ENCODE measurements around the gene SLC25A30. TPM values are rescaled to one million over a fixed set of nuclear protein-coding genes. Genes with fewer than 3 reads are reported as not detected.

SLC25A30 gene
- total and polyA plus RNA-seq, 2 of the 13 experiments (the other 11 are each of a cell fraction or from before 2014, with no cell fraction given) = 19.6 to 22.5 TPM

DNA sequence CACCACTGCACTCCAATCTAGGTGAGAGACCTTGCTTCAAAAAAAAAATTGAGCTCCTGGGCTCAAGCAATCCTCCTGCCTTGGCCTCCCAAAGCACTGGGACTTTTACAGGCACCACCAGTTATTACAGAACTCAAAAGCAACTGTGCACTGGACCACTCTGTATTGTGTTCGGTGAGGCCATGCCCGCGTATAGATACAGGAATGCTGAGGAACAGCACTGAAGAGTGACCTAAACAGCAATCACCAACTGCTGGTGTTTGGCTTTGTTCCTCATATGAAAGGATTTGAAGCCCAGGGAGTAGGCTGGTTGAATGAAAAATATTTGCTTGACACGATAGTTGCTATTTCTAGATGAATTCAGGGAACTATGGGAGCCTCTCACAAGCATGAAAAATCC lies 29.5 kb downstream of the SLC25A30 start:
- H3K9ac ChIP-seq (ENCODE audit: insufficient read depth, low read depth, low read length) = no peak overlapping the region
- no TSS peak for BruUV-seq (replicated peaks)
- 100% methylated on average over 4 of the region's 4 CpGs for WGBS (ENCODE audit: low lambda C conversion rate)
- no peak overlapping the region for H3K27ac ChIP-seq (ENCODE audit: extremely low read length, insufficient read depth, low read length)
- H3K36me3 ChIP-seq (replicated peaks in 1 of 2; ENCODE audit: control insufficient read depth in 1 of 2, insufficient read depth in 2 of 2, low read length in 2 of 2) = peaks cover 2 to 16% of the 10 kb centered on the region in 2 experiments; a peak in 3 of 5 replicates
- no peaks in the 10 kb centered on the region for H3K9me3 ChIP-seq (ENCODE audit: low read length)
- no peak for ATAC-seq
- intact Hi-C loops (cut with micrococcal nuclease; ENCODE audit: unreplicated experiment) (no loop called here), in situ Hi-C loops (cut with HindIII; ENCODE audit: extremely low pct_ligation_motif_present, low pct_unique_long_range_greater_than_20kb) (no loop called here)
- H3K4me2 ChIP-seq (ENCODE audit: low read depth, low read length) = no peak overlapping the region
- no peak for FAIRE-seq
- CTCF ChIA-PET (ENCODE audit: low intra/inter-chr PET ratio, low total read pairs) = no interaction called here
- H4K20me1 ChIP-seq (ENCODE audit: insufficient read depth, low read length) = no peaks in the 10 kb centered on the region
- no peaks in the 10 kb centered on the region for H3K27me3 ChIP-seq (ENCODE audit: control insufficient read depth in 1 of 2, insufficient read depth in 2 of 2, low read length in 2 of 2)
- DNase-seq (ENCODE audit: low spot score) = no peak
- no peak overlapping the region for H2AFZ ChIP-seq (ENCODE audit: low read length)
- H3K79me2 ChIP-seq (ENCODE audit: insufficient read depth, low read length) = no peaks in the 10 kb centered on the region
- POLR2A ChIA-PET = interaction anchor here (1.0 kb wide), 1 partner anchor 21 kb away, joined by 3 read pairs; no protein-coding TSS in a partner anchor
- peaks cover 18% of the 10 kb centered on the region for H3K4me1 ChIP-seq (ENCODE audit: insufficient read depth, low read length)
- no peak overlapping the region for H3K4me3 ChIP-seq (replicated peaks in 1 of 3; ENCODE audit: insufficient read depth in 1 of 3, low read depth in 2 of 3, low read length in 3 of 3)
- TF ChIP-seq NFE2 (CRISPR knock-in tag; IDR thresholded peaks at IDR 0.05) (no peak), ZFX (CRISPR knock-in tag; IDR thresholded peaks at IDR 0.05; ENCODE audit: low read depth) (no peak), ZNF20 (CRISPR knock-in tag; IDR thresholded peaks at IDR 0.05) (no peak), RARG (CRISPR knock-in tag; IDR thresholded peaks at IDR 0.05; ENCODE audit: low read depth) (no peak), RBAK (CRISPR knock-in tag; IDR thresholded peaks at IDR 0.05) (no peak), ADNP (CRISPR knock-in tag; IDR thresholded peaks at IDR 0.05) (no peak), ATF7 (IDR thresholded peaks at IDR 0.05) (no peak), ATF7 (CRISPR knock-in tag; IDR thresholded peaks at IDR 0.05) (no peak), ZC3H13 (CRISPR knock-in tag; IDR thresholded peaks at IDR 0.05) (no peak), ZNF343 (CRISPR knock-in tag; IDR thresholded peaks at IDR 0.05) (no peak), ZSCAN31 (CRISPR knock-in tag; IDR thresholded peaks at IDR 0.05; ENCODE audit: low read depth) (no peak), SATB2 (CRISPR knock-in tag; IDR thresholded peaks at IDR 0.05) (no peak), ZNF138 (CRISPR knock-in tag; IDR thresholded peaks at IDR 0.05; ENCODE audit: low read depth) (no peak), ZNF878 (CRISPR knock-in tag; IDR thresholded peaks at IDR 0.05) (no peak), KLF11 (CRISPR knock-in tag; IDR thresholded peaks at IDR 0.05) (no peak), ZMYM3 (CRISPR knock-in tag; IDR thresholded peaks at IDR 0.05) (no peak), REPIN1 (CRISPR knock-in tag; IDR thresholded peaks at IDR 0.05; ENCODE audit: borderline replicate concordance, low read depth) (no peak), NFRKB (IDR thresholded peaks at IDR 0.05) (no peak)
- TF ChIP-seq, protein P1, sequence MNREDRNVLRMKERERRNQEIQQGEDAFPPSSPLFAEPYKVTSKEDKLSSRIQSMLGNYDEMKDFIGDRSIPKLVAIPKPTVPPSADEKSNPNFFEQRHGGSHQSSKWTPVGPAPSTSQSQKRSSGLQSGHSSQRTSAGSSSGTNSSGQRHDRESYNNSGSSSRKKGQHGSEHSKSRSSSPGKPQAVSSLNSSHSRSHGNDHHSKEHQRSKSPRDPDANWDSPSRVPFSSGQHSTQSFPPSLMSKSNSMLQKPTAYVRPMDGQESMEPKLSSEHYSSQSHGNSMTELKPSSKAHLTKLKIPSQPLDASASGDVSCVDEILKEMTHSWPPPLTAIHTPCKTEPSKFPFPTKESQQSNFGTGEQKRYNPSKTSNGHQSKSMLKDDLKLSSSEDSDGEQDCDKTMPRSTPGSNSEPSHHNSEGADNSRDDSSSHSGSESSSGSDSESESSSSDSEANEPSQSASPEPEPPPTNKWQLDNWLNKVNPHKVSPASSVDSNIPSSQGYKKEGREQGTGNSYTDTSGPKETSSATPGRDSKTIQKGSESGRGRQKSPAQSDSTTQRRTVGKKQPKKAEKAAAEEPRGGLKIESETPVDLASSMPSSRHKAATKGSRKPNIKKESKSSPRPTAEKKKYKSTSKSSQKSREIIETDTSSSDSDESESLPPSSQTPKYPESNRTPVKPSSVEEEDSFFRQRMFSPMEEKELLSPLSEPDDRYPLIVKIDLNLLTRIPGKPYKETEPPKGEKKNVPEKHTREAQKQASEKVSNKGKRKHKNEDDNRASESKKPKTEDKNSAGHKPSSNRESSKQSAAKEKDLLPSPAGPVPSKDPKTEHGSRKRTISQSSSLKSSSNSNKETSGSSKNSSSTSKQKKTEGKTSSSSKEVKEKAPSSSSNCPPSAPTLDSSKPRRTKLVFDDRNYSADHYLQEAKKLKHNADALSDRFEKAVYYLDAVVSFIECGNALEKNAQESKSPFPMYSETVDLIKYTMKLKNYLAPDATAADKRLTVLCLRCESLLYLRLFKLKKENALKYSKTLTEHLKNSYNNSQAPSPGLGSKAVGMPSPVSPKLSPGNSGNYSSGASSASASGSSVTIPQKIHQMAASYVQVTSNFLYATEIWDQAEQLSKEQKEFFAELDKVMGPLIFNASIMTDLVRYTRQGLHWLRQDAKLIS (CRISPR knock-in tag; IDR thresholded peaks at IDR 0.05) = no peak
- TF ChIP-seq, protein P2, sequence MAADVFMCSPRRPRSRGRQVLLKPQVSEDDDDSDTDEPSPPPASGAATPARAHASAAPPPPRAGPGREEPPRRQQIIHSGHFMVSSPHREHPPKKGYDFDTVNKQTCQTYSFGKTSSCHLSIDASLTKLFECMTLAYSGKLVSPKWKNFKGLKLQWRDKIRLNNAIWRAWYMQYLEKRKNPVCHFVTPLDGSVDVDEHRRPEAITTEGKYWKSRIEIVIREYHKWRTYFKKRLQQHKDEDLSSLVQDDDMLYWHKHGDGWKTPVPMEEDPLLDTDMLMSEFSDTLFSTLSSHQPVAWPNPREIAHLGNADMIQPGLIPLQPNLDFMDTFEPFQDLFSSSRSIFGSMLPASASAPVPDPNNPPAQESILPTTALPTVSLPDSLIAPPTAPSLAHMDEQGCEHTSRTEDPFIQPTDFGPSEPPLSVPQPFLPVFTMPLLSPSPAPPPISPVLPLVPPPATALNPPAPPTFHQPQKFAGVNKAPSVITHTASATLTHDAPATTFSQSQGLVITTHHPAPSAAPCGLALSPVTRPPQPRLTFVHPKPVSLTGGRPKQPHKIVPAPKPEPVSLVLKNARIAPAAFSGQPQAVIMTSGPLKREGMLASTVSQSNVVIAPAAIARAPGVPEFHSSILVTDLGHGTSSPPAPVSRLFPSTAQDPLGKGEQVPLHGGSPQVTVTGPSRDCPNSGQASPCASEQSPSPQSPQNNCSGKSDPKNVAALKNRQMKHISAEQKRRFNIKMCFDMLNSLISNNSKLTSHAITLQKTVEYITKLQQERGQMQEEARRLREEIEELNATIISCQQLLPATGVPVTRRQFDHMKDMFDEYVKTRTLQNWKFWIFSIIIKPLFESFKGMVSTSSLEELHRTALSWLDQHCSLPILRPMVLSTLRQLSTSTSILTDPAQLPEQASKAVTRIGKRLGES (CRISPR knock-in tag; IDR thresholded peaks at IDR 0.05; ENCODE audit: borderline replicate concordance) = no peak

All from HepG2 (cell line).